ENCODE measurements around the gene FOXK1.

DNA sequence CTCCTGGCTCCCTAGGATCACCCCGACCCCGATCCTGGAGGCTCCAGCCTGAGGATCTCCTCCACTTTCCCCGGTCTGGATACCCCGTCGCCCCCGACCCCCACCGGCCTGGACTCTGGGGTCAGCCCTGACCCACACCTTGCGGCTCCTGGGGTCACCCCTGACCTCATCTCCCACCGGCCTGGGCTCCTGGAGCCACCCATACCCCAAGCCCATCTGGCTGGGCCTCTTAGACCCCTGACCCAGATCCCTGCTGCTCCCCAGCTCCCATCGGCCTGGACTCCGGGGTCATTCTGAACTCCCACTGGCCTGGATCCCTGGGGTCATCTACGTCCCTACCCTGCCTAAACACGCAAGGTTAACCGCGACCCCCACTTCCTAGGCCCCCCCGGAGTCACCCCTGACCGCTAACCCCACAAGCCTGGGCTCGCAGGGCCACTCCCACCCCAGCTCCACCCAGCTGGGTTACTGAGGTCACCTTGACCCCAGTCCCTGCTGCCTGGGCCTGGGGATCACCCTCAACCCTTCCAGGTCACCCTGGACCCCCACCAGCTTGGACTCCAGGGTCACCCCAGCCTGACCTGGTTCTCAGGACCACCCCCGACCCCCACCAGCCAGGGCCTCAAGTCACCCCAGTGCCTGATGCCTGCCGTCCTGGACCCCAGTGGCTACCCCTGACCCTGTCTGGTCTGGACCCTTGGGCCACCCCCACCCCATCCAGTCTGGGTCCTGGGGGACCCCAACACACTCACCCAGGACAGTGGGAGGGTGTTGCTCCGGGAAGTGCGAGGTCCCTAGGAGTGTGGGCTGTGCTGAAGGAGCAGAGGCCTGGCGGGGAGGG lies 1.2 kb downstream of the FOXK1 start:
- TF ChIP-seq, protein P1, sequence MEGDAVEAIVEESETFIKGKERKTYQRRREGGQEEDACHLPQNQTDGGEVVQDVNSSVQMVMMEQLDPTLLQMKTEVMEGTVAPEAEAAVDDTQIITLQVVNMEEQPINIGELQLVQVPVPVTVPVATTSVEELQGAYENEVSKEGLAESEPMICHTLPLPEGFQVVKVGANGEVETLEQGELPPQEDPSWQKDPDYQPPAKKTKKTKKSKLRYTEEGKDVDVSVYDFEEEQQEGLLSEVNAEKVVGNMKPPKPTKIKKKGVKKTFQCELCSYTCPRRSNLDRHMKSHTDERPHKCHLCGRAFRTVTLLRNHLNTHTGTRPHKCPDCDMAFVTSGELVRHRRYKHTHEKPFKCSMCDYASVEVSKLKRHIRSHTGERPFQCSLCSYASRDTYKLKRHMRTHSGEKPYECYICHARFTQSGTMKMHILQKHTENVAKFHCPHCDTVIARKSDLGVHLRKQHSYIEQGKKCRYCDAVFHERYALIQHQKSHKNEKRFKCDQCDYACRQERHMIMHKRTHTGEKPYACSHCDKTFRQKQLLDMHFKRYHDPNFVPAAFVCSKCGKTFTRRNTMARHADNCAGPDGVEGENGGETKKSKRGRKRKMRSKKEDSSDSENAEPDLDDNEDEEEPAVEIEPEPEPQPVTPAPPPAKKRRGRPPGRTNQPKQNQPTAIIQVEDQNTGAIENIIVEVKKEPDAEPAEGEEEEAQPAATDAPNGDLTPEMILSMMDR (IDR thresholded peaks at IDR 0.05; ENCODE audit: low read depth, low read length), result no peak
- no peak for TF ChIP-seq EZH2phosphoT487 (IDR thresholded peaks at IDR 0.05; ENCODE audit: low read depth)
